Caco-2 (cell line): Measurements from ENCODE around the gene SLCO2A1. TPM values are rescaled to one million over a fixed set of nuclear protein-coding genes. Genes with fewer than 3 reads are reported as not detected.
A peak's percentile ranks its signal among the peaks of the same experiment; 100 is the strongest.

ENCODE experiments used
- BruUV-seq: library from RNA; stranded (reverse); fragments of 400-500 nt; replicated peaks from 2 replicates; lab custom pipeline; 2021; lab: Mats Ljungman, UMichigan
- CTCF ChIA-PET: fragments of 300-600 bp; sonication (Branson Sonifier 250); formaldehyde crosslinking; loops from one replicate; lab custom pipeline; 2022; ENCODE audit warnings: antibody characterized with exemption; lab: Charles Lee
- POLR2A ChIA-PET: fragments of 300-600 bp; sonication (Branson Sonifier 250); formaldehyde crosslinking; loops from one replicate; lab custom pipeline; 2022; ENCODE audit warnings: antibody characterized with exemption; lab: Charles Lee
- DNase-seq, 2 experiments: peaks; one replicate each; pipeline versions ENCODE4 v3.0.0 to v3.0.0-alpha.2; 2020 to 2022
- H3K27me3 ChIP-seq: replicated peaks from 2 replicates; pipeline ENCODE4 v1.6.0; 2011; ENCODE audit warnings: low read length; ENCODE audit not compliant: control insufficient read depth, insufficient read depth
- H3K36me3 ChIP-seq: 2 replicates; pipeline ENCODE4 v1.5.1; 2011; ENCODE audit warnings: low read length; ENCODE audit not compliant: control insufficient read depth, insufficient read depth
- H3K4me1 ChIP-seq: fragments of 250-450 bp; sonication (Bioruptor Pico); 2 replicates; pipeline ENCODE4 v1.5.1; 2020; ENCODE audit warnings: mild to moderate bottlenecking
- H3K4me3 ChIP-seq: 2 replicates; pipeline ENCODE4 v1.5.1; 2011; ENCODE audit warnings: low read depth, mild to moderate bottlenecking, control low read depth, low read length
- H3K9me3 ChIP-seq: fragments of 250-450 bp; sonication (Bioruptor Pico); 2 replicates; pipeline ENCODE4 v1.5.1; 2020; ENCODE audit warnings: mild to moderate bottlenecking, moderate library complexity
- H3K27ac Mint-ChIP-seq: one replicate; pipeline ENCODE4 v1.8.0; 2022; ENCODE audit warnings: mixed read lengths; ENCODE audit not compliant: unreplicated experiment
- H3K27me3 Mint-ChIP-seq: one replicate; pipeline ENCODE4 v1.8.0; 2022; ENCODE audit warnings: mixed read lengths; ENCODE audit not compliant: insufficient read depth, unreplicated experiment
- H3K36me3 Mint-ChIP-seq: one replicate; pipeline ENCODE4 v1.8.0; 2022; ENCODE audit warnings: mild to moderate bottlenecking, mixed read lengths; ENCODE audit not compliant: insufficient read depth, unreplicated experiment
- H3K4me1 Mint-ChIP-seq: one replicate; pipeline ENCODE4 v1.8.0; 2022; ENCODE audit warnings: low read depth, mixed read lengths; ENCODE audit not compliant: unreplicated experiment
- H3K4me3 Mint-ChIP-seq: one replicate; pipeline ENCODE4 v1.8.0; 2022; ENCODE audit warnings: mild to moderate bottlenecking, moderate library complexity, mixed read lengths; ENCODE audit not compliant: unreplicated experiment
- H3K9me3 Mint-ChIP-seq: one replicate; pipeline ENCODE4 v1.8.0; 2022; ENCODE audit warnings: mixed read lengths; ENCODE audit not compliant: unreplicated experiment
- CTCF ChIP-seq, 2 experiments: fragments of 200-600 bp in 1 of 2; IDR thresholded peaks; 1 replicate in 1 of 2; 2 replicates in 1 of 2; pipeline versions ENCODE4 v1.5.1 to v1.8.0; 2011 to 2022; ENCODE audit warnings: antibody characterized with exemption in 1 of 2, control low read depth in 1 of 2, inconsistent platforms in 1 of 2, low read depth in 1 of 2, low read length in 1 of 2, mild to moderate bottlenecking in 1 of 2, moderate library complexity in 1 of 2; ENCODE audit not compliant: insufficient read depth in 1 of 2, severe bottlenecking in 1 of 2, unreplicated experiment in 1 of 2
- intact Hi-C: fragments of 100-400 bp; cut with micrococcal nuclease; formaldehyde crosslinking; loops from one replicate; pipeline ENCODE4 v1.10.0; 2022; ENCODE audit not compliant: unreplicated experiment
- total RNA-seq: library from RNA; stranded (reverse); gene quantifications from 2 replicates; pipeline ENCODE4 v1.2.3, GENCODE V29; 2022

The SLCO2A1 gene
- total RNA-seq, 1 experiment from 2014 or later: 2.5 TPM

DNA sequence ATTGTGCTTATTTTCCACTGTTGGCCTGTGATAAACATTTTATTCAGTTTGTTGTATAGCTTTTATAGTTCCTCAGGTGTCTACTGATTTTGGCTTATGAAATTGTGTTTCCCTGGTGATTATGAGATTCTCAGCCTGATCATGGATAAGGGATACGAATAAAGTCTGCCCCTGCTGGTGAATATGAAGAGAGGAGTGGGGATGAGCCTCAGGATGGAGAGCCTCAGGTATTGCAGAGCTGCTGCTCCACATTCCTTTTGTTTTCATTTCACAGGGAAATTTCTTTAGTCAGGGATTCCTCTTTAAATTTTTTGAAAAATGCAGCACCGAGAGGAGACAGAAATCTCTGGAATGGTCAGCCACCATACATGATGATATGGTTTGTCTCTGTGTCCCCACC is 119.3 kb downstream of the SLCO2A1 start:
- no peak overlapping the region for H3K4me3 Mint-ChIP-seq
- no TSS peak for BruUV-seq
- H3K9me3 Mint-ChIP-seq: no peaks in the 10 kb centered on the region
- no peak overlapping the region for H3K27ac Mint-ChIP-seq
- TF ChIP-seq CTCF (IDR thresholded peaks at IDR 0.05; ENCODE audit: insufficient read depth in 1 of 2, low read depth in 1 of 2, low read length in 1 of 2, severe bottlenecking in 1 of 2, unreplicated experiment in 1 of 2): peak in 1 of 2 experiments; percentile 47
- no peaks in the 10 kb centered on the region for H3K9me3 ChIP-seq
- intact Hi-C loops: no loop called here
- H3K4me1 ChIP-seq: no peaks in the 10 kb centered on the region
- CTCF ChIA-PET: interaction anchor here (0.8 kb wide), 1 partner anchor 26 kb away, joined by 3 read pairs; no protein-coding TSS in a partner anchor
- DNase-seq: no peak
- H3K36me3 ChIP-seq: no peaks in the 10 kb centered on the region
- H3K4me1 Mint-ChIP-seq: no peaks in the 10 kb centered on the region
- H3K4me3 ChIP-seq: no peak overlapping the region
- no peaks in the 10 kb centered on the region for H3K36me3 Mint-ChIP-seq
- POLR2A ChIA-PET: no interaction called here
- H3K27me3 ChIP-seq: no peaks in the 10 kb centered on the region
- peaks cover 2% of the 10 kb centered on the region for H3K27me3 Mint-ChIP-seq

- H3K36me3 Mint-ChIP-seq: no peaks in the 10 kb centered on the region
- no peak overlapping the region for H3K4me3 Mint-ChIP-seq
- TF ChIP-seq CTCF (IDR thresholded peaks at IDR 0.05; ENCODE audit: insufficient read depth in 1 of 2, low read depth in 1 of 2, low read length in 1 of 2, severe bottlenecking in 1 of 2, unreplicated experiment in 1 of 2): no peak
- POLR2A ChIA-PET: no interaction called here
- CTCF ChIA-PET: no interaction called here
- H3K4me1 Mint-ChIP-seq: no peaks in the 10 kb centered on the region
- no peaks in the 10 kb centered on the region for H3K36me3 ChIP-seq
- H3K27me3 Mint-ChIP-seq: peaks cover 5% of the 10 kb centered on the region
- H3K27me3 ChIP-seq: no peaks in the 10 kb centered on the region
- no peak overlapping the region for H3K4me3 ChIP-seq
- DNase-seq: no peak
- intact Hi-C loops: loop anchor here (10.0 kb wide), 1 partner anchor 241 kb away; the partner anchor contains the start of gene TOPBP1
- peaks cover 2% of the 10 kb centered on the region; the same call in 1 of the 2 replicates for H3K9me3 ChIP-seq
- no peak overlapping the region for H3K27ac Mint-ChIP-seq
- H3K9me3 Mint-ChIP-seq: no peaks in the 10 kb centered on the region
- no TSS peak for BruUV-seq
- H3K4me1 ChIP-seq: no peaks in the 10 kb centered on the region
These were observed 124.3 kb downstream of the SLCO2A1 start for GRCh38 chr3:133905376-133905775.

- Mint-ChIP-seq H3K36me3 (no peaks in the 10 kb centered on the region), H3K4me1 (no peaks in the 10 kb centered on the region), H3K27ac (no peak overlapping the region), H3K4me3 (no peak overlapping the region), H3K27me3 (peaks cover 16% of the 10 kb centered on the region), H3K9me3 (no peaks in the 10 kb centered on the region)
- Histone ChIP-seq H3K36me3 (no peaks in the 10 kb centered on the region), H3K4me3 (no peak overlapping the region), H3K9me3 (peaks cover 2% of the 10 kb centered on the region; the same call in 1 of the 2 replicates), H3K27me3 (no peaks in the 10 kb centered on the region; the same call in 1 of the 2 replicates), H3K4me1 (no peaks in the 10 kb centered on the region)
- BruUV-seq: no TSS peak
- POLR2A ChIA-PET: no interaction called here
- intact Hi-C loops: loop anchor here (10.0 kb wide), 1 partner anchor 237 kb away; the partner anchor contains the start of gene TOPBP1
- DNase-seq: no peak
- CTCF ChIA-PET: no interaction called here
- TF ChIP-seq CTCF (IDR thresholded peaks at IDR 0.05; ENCODE audit: insufficient read depth in 1 of 2, low read depth in 1 of 2, low read length in 1 of 2, severe bottlenecking in 1 of 2, unreplicated experiment in 1 of 2): no peak
These were observed 127.9 kb downstream of the SLCO2A1 start for GRCh38 chr3:133901847-133902246.
